ENCODE measurements around the gene VMP1. TPM values are rescaled to one million over a fixed set of nuclear protein-coding genes. Genes with fewer than 3 reads are reported as not detected.

Gene VMP1
- total RNA-seq (10 to 100 TPM; 41.3 to 98.9 (median 51.6) TPM), polyA plus RNA-seq (10 to 100 TPM; 20.5 to 38.1 TPM)
- long read RNA-seq, donor 1, full-length matches to known transcripts, result 43 of 52 reads
- long read RNA-seq, donor 1, partial matches to known transcripts, result 3 of 52 reads
- long read RNA-seq, donor 1, other reads (novel, unspliced or antisense), result 6 of 52 reads
- long read RNA-seq, donor 2, transcript VMP1-201 (12 exons, 2,712 nt), result major isoform, 43 of 51 reads
- long read RNA-seq, donor 2, partial matches to known transcripts, result 3 of 51 reads
- long read RNA-seq, donor 2, other reads (novel, unspliced or antisense), result 5 of 51 reads
- long read RNA-seq, donor 3, full-length matches to known transcripts, result 168 of 187 reads
- long read RNA-seq, donor 3, partial matches to known transcripts, result 2 of 187 reads
- long read RNA-seq, donor 3, other reads (novel, unspliced or antisense), result 17 of 187 reads

DNA sequence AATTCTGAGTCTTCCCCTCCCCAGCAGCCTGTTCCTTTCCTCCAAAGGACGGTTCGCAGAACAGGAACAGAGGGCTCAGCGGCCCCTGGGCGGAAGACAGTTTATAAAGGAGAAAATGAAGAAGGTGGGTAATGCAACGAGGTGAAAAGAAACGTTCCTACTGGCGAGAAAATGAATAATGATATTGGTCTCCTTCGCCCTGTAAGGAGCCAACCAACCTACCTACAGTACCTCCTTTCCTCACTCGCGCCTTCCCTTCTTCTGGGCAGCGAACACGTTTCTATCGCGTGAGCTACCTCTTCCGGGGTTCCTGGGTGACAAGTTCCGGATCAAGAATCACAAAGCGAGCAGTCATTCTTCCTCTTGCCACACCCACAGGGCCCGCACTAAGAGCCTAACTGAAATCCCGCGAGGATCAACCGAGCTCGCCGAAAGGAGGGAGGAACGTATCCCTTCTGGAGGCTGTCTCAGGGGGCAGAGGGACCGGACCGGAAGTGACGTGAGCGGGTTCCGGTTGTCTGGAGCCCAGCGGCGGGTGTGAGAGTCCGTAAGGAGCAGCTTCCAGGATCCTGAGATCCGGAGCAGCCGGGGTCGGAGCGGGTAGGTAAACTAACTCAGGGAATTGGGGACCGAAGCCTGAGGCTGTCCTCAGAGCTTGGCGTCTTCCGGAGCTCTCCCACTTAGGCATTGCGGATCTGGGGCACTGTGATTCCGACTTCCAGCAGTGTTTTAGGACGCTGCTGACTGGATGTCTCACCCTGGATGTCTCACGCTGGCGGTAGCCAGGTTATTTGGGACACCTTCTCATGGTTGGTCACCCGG, at the start of gene VMP1, which contains the start of gene PTRH2:
Gene VMP1, plus strand, starts transcription at position 506 of the 822 bp plus-strand sequence. CDS start 23,793 bp downstream, outside the sequence.
Gene PTRH2, minus strand, starts transcription at position 282 of the 822 bp plus-strand sequence. CDS start 9,452 bp downstream, outside the sequence.
- Histone ChIP-seq H3K4me1 (peaks cover 11 to 54% (median 43%) of the 10 kb centered on the region in 9 donors), H3K4me3 (peak within 1 kb of the TSS; percentile 67 to 95 (median 72)), H3K27ac (peak within 1 kb of the TSS; percentile 64 to 92 (median 90)), H3K36me3 (peaks cover 0 to 19% (median 0%) of the 10 kb centered on the region in 9 donors), H3K9me3 (no peaks in the 10 kb centered on the region), H3K27me3 (no peaks in the 10 kb centered on the region)
- peak; percentile 96 to 99 for DNase-seq
- ATAC-seq, result peak; percentile 99 to 100 (median 99)
- WGBS, 2 donors, result 0 to 1% methylated on average over 45 of the region's 45 CpGs
- intact Hi-C loops (cut with DNase I), result loop anchor here in 1 of 10 donors (5.0 kb wide), 1 partner anchor 85 kb away; no protein-coding TSS in a partner anchor
- TF ChIP-seq, protein P1, sequence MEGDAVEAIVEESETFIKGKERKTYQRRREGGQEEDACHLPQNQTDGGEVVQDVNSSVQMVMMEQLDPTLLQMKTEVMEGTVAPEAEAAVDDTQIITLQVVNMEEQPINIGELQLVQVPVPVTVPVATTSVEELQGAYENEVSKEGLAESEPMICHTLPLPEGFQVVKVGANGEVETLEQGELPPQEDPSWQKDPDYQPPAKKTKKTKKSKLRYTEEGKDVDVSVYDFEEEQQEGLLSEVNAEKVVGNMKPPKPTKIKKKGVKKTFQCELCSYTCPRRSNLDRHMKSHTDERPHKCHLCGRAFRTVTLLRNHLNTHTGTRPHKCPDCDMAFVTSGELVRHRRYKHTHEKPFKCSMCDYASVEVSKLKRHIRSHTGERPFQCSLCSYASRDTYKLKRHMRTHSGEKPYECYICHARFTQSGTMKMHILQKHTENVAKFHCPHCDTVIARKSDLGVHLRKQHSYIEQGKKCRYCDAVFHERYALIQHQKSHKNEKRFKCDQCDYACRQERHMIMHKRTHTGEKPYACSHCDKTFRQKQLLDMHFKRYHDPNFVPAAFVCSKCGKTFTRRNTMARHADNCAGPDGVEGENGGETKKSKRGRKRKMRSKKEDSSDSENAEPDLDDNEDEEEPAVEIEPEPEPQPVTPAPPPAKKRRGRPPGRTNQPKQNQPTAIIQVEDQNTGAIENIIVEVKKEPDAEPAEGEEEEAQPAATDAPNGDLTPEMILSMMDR (IDR thresholded peaks at IDR 0.05), result no peak

DNA sequence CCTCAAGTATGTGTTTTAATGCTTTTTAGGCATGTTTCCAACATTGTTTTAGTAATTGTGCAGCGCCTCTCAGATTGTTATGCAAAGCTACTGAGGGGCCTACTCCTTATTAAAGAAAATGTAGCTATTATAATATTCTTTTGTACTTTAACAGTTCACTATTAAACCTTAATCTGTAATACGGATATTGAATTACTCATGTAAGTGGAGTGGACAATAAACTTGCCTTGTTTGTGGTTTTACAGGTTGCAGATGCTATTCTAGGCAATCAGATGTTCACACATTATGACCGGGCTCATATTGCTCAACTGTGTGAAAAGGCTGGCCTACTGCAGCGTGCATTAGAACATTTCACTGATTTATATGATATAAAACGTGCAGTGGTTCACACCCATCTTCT, 41.2 kb upstream of the VMP1 start:
- TF ChIP-seq, protein P1 (IDR thresholded peaks at IDR 0.05), result no peak
- intact Hi-C loops (cut with DNase I), result loop anchor here in 1 of 10 donors (10.0 kb wide), 1 partner anchor 269 kb away; no protein-coding TSS in a partner anchor
- Histone ChIP-seq H3K4me1 (peaks cover 0 to 43% (median 17%) of the 10 kb centered on the region in 9 donors), H3K36me3 (peaks cover 0 to 100% (median 74%) of the 10 kb centered on the region in 9 donors), H3K27me3 (no peaks in the 10 kb centered on the region), H3K4me3 (no peak overlapping the region), H3K9me3 (no peaks in the 10 kb centered on the region), H3K27ac (no peak overlapping the region)
- ATAC-seq (no peak), DNase-seq (no peak)
- 82 to 83% methylated on average over 5 of the region's 5 CpGs for WGBS, 2 donors

DNA sequence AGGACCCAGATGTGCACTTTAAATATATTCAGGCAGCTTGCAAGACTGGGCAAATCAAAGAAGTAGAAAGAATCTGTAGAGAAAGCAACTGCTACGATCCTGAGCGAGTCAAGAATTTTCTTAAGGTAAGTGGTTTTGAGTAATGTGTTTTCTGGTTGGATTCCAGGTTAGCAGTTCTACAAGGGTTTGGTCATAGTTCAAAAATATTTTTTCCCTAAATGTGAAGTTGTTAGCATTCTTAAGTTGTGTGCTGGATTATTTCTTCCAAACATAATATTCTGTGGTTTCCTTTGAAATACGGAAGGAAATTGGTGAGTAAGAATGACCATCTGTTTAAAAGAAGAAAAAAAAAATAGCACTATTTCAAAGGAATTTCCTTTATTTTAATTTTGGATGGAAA, 38.6 kb upstream of the VMP1 start:
- no peaks in the 10 kb centered on the region for H3K9me3 ChIP-seq
- ATAC-seq (peak in 3 of 8 donors; percentile 29 to 63 (median 35)), DNase-seq (no peak)
- intact Hi-C loops (cut with DNase I), result loop anchor here in 2 of 10 donors (1.0 to 10.0 kb wide), 2 partner anchors 18 to 266 kb away; no protein-coding TSS in a partner anchor
- 61 to 75% methylated on average over 3 of the region's 3 CpGs for WGBS, 2 donors
- peaks cover 0 to 48% (median 17%) of the 10 kb centered on the region in 9 donors for H3K4me1 ChIP-seq
- peaks cover 0 to 100% (median 66%) of the 10 kb centered on the region in 9 donors for H3K36me3 ChIP-seq
- peak overlapping the region in 4 of 10 donors; percentile 8 to 60 (median 36) for H3K27ac ChIP-seq
- no peaks in the 10 kb centered on the region for H3K27me3 ChIP-seq
- TF ChIP-seq, protein P1 (IDR thresholded peaks at IDR 0.05), result no peak
- H3K4me3 ChIP-seq, result no peak overlapping the region

DNA sequence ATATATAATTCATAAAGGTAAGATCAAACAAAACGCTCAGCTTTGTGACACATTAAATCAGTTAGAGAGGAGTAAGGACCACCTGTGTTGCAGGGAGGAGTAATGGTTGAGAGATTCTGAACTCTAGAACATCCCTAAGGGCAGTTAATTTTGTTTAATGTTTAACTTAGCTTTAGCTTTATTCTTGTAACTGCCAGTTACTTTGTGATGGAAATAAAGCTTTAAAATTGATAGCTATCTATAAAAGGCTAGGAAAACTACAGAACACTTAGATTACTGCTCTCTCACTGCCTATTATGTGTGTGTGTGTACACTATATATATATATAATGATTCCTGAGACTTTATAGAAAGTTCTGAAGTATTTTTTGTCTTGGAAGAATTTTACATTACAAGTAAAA, 38.0 kb upstream of the VMP1 start:
- Histone ChIP-seq H3K9me3 (no peaks in the 10 kb centered on the region), H3K27ac (peak overlapping the region in 2 of 10 donors; percentile 59 to 60), H3K4me3 (no peak overlapping the region), H3K36me3 (peaks cover 0 to 100% (median 66%) of the 10 kb centered on the region in 9 donors), H3K27me3 (no peaks in the 10 kb centered on the region), H3K4me1 (peaks cover 0 to 51% (median 17%) of the 10 kb centered on the region in 9 donors)
- TF ChIP-seq, protein P1 (IDR thresholded peaks at IDR 0.05), result no peak
- DNase-seq (no peak), ATAC-seq (no peak)
- intact Hi-C loops (cut with DNase I), result loop anchor here in 1 of 10 donors (10.0 kb wide), 1 partner anchor 265 kb away; no protein-coding TSS in a partner anchor
- 72 to 94% methylated on average over 1 of the region's 1 CpG for WGBS, 2 donors
